Vagina (tissue), 2 donors: Measurements from ENCODE around the gene MARCHF6. TPM values are rescaled to one million over a fixed set of nuclear protein-coding genes. Genes with fewer than 3 reads are reported as not detected.
"Not testable (repeated sequence)": the region's sequence is repeated elsewhere in the genome, so short reads cannot be mapped to it uniquely, and the experiment has no call there.

Source experiments
- DNase-seq, 2 donors: peaks; one replicate each; pipeline ENCODE4 v3.0.0-alpha.2; 2017; ENCODE audit errors: extremely low spot score in 2 of 2
- H3K27ac ChIP-seq: fragments of 200-600 bp; sonication (generic); one replicate; pipeline ENCODE4 v1.5.1; 2019
- H3K27me3 ChIP-seq: fragments of 200-600 bp; sonication (generic); one replicate; pipeline ENCODE4 v1.5.1; 2019
- H3K36me3 ChIP-seq, 2 donors: fragments of 200-600 bp; sonication (generic); one replicate each; pipeline ENCODE4 v1.5.1; 2017 to 2019
- H3K4me1 ChIP-seq: fragments of 200-600 bp; sonication (generic); one replicate; pipeline ENCODE4 v1.5.1; 2019
- H3K4me3 ChIP-seq, 2 donors: fragments of 200-600 bp; sonication (generic); 1 replicate in 1 of 2; 2 replicates in 1 of 2; pipeline ENCODE4 v1.5.1; 2016 to 2019
- H3K9me3 ChIP-seq: fragments of 200-600 bp; sonication (generic); one replicate; pipeline ENCODE4 v1.5.1; 2019
- POLR2A ChIP-seq, 2 donors: fragments of 450-650 bp; IDR thresholded peaks; one replicate each; pipeline ENCODE4 v1.6.1; 2017; ENCODE audit warnings: antibody characterized with exemption in 2 of 2, mild to moderate bottlenecking in 2 of 2, moderate library complexity in 2 of 2
- POLR2AphosphoS5 ChIP-seq, 2 donors: sonication (generic); formaldehyde crosslinking; IDR thresholded peaks; one replicate each; pipeline ENCODE4 v1.9.0; 2017; ENCODE audit warnings: antibody characterized with exemption in 2 of 2, mild to moderate bottlenecking in 2 of 2, low read depth in 1 of 2; ENCODE audit not compliant: insufficient read depth in 1 of 2
- intact Hi-C: fragments of 100-400 bp; cut with DNase I; formaldehyde crosslinking; loops from one replicate; pipeline ENCODE4 v1.15.1; 2023
- total RNA-seq: library from RNA; depleted of rRNA; stranded (reverse); fragments of >200 nt; gene quantifications from one replicate; pipeline ENCODE4 v1.2.3, GENCODE V29; 2016
- TF ChIP-seq, protein P1 (sequence below), 3 experiments: fragments of 450-650 bp in 2 of 3; fragments of 200-600 bp in 1 of 3; sonication (generic) in 1 of 3; IDR thresholded peaks; one replicate each; pipeline ENCODE4 v1.5.1; 2017 to 2019; ENCODE audit warnings: antibody characterized with exemption in 3 of 3, mild to moderate bottlenecking in 2 of 3, moderate library complexity in 2 of 3

Gene MARCHF6
- total RNA-seq, 1 donor from 2014 or later = 68.8 TPM

DNA sequence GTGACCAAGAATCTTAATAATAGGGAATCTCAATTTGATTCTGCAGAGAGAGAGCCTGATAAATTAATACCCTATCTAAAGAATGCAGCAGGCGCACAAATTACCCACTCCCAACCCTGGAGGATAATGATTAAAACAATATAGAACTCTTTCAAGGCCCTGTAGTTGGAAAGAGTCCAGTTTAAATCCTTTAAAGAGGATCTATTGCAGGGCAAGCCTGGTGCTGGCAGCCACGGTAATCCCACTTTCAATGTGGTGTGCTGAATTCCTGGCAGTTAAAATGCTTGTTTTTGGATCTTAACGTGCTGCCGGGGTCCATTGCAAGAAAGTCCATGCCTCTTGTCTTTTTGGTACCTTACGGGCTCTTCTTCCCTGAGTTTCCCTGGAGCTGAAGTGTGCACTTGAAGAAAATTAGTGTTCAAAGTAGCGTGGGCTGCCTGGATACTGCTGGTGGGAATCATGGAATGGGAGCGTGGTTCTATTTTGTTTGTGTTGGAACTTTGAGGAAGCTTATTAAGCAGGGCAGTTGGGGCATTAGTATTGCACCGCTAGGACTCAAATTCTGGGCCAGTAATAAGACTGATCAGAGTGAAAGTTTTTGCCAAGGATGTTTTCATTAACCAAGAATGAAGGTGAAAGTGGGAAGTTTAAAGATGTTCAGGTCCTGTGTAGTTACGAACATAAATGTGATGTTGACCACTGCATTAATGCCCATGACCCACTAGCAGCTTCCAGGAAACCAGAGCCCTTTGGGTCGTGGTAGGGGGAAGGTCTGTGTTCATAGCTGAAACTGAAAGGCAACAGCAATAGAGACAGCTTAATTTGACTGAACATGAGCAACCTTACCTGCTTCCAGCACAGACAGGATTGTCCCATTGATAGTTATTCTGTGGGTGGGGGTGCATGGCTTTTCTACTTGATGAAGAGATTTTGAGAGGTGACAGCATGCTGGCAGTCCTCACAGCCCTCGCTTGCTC lies 20.8 kb downstream of the MARCHF6 start:
- Histone ChIP-seq H3K9me3 (no peaks in the 10 kb centered on the region), H3K27me3 (no peaks in the 10 kb centered on the region), H3K4me3 (no peak overlapping the region), H3K36me3 (peaks cover 0 to 5% of the 10 kb centered on the region in 2 donors), H3K27ac (no peak overlapping the region), H3K4me1 (peaks cover 81% of the 10 kb centered on the region)
- intact Hi-C loops = no loop called here
- TF ChIP-seq, protein P1, sequence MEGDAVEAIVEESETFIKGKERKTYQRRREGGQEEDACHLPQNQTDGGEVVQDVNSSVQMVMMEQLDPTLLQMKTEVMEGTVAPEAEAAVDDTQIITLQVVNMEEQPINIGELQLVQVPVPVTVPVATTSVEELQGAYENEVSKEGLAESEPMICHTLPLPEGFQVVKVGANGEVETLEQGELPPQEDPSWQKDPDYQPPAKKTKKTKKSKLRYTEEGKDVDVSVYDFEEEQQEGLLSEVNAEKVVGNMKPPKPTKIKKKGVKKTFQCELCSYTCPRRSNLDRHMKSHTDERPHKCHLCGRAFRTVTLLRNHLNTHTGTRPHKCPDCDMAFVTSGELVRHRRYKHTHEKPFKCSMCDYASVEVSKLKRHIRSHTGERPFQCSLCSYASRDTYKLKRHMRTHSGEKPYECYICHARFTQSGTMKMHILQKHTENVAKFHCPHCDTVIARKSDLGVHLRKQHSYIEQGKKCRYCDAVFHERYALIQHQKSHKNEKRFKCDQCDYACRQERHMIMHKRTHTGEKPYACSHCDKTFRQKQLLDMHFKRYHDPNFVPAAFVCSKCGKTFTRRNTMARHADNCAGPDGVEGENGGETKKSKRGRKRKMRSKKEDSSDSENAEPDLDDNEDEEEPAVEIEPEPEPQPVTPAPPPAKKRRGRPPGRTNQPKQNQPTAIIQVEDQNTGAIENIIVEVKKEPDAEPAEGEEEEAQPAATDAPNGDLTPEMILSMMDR (IDR thresholded peaks at IDR 0.05) = no peak
- no peak for TF ChIP-seq POLR2A (IDR thresholded peaks at IDR 0.05)
- no peak for TF ChIP-seq POLR2AphosphoS5 (IDR thresholded peaks at IDR 0.05; ENCODE audit: insufficient read depth in 1 of 2, low read depth in 1 of 2)
- DNase-seq = no peak

DNA sequence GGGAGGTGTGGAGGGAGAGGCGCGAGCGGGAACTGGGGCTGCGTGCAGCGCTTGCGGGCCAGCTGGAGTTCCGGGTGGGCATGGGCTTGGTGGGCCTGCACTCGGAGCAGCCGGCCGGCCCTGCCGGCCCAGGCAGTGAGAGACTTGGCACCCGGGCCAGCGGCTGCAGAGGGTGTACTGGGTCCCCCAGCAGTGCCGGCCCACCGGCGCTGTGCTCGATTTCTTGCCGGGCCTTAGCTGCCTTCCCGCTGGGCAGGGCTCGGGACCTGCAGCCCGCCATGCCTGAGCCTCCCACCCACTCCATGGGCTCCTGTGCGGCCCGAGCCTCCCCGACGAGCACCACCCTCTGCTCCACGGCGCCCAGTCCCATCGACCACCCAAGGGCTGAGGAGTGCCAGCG lies 21.7 kb downstream of the MARCHF6 start:
- DNase-seq, H3K36me3 ChIP-seq, H3K4me3 ChIP-seq, H3K9me3 ChIP-seq, intact Hi-C loops, H3K27me3 ChIP-seq, H3K27ac ChIP-seq: not testable (repeated sequence)
- H3K4me1 ChIP-seq = peaks cover 75% of the 10 kb centered on the region

DNA sequence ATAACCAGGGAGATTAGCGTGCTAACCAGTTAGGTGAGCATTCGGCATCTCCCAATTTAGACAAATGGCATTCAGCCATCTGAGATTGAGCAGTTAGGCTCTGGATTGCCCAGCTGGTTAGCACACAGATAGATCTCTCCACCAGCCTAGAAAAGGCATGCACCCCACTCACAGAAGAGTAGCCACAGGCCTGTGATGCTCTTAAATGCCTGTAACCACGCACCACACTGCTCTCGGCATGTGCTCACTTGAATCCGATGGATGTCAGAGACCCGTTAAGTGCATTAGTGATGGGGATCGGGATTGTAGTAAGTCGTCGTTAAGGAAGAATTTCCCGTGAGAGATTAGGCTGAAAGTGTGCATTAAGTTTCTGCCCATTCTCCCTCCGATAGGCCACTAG lies 23.0 kb downstream of the MARCHF6 start:
- Histone ChIP-seq H3K36me3 (peaks cover 0 to 5% of the 10 kb centered on the region in 2 donors), H3K4me3 (no peak overlapping the region), H3K27ac (no peak overlapping the region), H3K9me3 (no peaks in the 10 kb centered on the region), H3K4me1 (peaks cover 62% of the 10 kb centered on the region), H3K27me3 (no peaks in the 10 kb centered on the region)
- no peak for DNase-seq
- TF ChIP-seq, protein P1 (IDR thresholded peaks at IDR 0.05) = no peak
- no peak for TF ChIP-seq POLR2AphosphoS5 (IDR thresholded peaks at IDR 0.05; ENCODE audit: insufficient read depth in 1 of 2, low read depth in 1 of 2)
- no peak for TF ChIP-seq POLR2A (IDR thresholded peaks at IDR 0.05)
- intact Hi-C loops = no loop called here

DNA sequence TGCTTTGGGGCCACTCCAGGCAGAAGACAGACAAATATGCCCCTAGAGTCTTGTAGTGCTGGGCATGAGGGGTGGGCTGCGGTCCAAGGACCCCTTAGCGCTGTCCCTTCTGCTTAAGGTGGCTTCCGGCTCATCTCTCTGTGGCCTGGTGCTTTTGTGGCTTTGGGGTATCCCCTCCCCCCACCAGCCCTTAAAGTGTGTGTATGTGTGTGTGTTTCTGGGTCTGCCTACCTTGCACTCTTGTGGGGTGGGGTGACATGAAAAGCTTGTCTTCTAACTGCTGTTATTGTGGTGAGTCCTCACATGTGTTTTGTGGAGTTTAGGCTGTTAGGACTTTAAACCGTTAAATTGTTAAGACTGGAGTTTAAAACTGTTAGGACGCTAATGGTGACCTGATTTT lies 23.6 kb downstream of the MARCHF6 start:
- no peak overlapping the region for H3K27ac ChIP-seq
- no peak for TF ChIP-seq POLR2A (IDR thresholded peaks at IDR 0.05)
- TF ChIP-seq, protein P1 (IDR thresholded peaks at IDR 0.05) = no peak
- no peak for TF ChIP-seq POLR2AphosphoS5 (IDR thresholded peaks at IDR 0.05; ENCODE audit: insufficient read depth in 1 of 2, low read depth in 1 of 2)
- no peaks in the 10 kb centered on the region for H3K27me3 ChIP-seq
- DNase-seq = no peak
- intact Hi-C loops = no loop called here
- H3K36me3 ChIP-seq = peaks cover 0 to 10% of the 10 kb centered on the region in 2 donors
- H3K4me3 ChIP-seq = no peak overlapping the region
- no peaks in the 10 kb centered on the region for H3K9me3 ChIP-seq
- peaks cover 58% of the 10 kb centered on the region for H3K4me1 ChIP-seq

DNA sequence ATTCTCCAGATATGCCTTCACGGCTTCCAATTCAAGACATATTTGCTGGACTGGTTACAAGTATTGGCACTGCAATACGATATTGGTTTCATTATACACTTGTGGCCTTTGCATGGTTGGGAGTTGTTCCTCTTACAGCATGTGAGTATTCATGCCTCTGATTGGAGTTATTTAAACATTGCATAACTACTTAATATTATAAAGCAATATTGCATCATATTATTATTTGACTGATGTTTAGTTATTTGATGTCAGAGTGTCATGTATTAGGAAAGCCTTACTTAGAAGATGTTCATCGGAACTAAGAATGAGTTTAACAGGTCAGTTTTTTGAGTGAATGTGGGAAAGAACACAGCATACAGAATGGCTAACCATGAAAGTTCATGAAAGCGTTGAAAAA lies 28.3 kb downstream of the MARCHF6 start:
- H3K4me1 ChIP-seq = peaks cover 12% of the 10 kb centered on the region
- no peak overlapping the region for H3K4me3 ChIP-seq
- intact Hi-C loops = no loop called here
- no peak for DNase-seq
- H3K9me3 ChIP-seq = no peaks in the 10 kb centered on the region
- H3K36me3 ChIP-seq = peaks cover 0 to 32% of the 10 kb centered on the region in 2 donors
- H3K27me3 ChIP-seq = no peaks in the 10 kb centered on the region
- TF ChIP-seq, protein P1 (IDR thresholded peaks at IDR 0.05) = no peak
- no peak for TF ChIP-seq POLR2A (IDR thresholded peaks at IDR 0.05)
- no peak for TF ChIP-seq POLR2AphosphoS5 (IDR thresholded peaks at IDR 0.05; ENCODE audit: insufficient read depth in 1 of 2, low read depth in 1 of 2)
- no peak overlapping the region for H3K27ac ChIP-seq
